GM21515 (cell line): ENCODE measurements around the gene TRIM29.

Experiments used
- ATAC-seq: cut with Tn5 transposase; IDR thresholded peaks from one replicate; pipeline ENCODE4 v1.9.1; 2021; ENCODE audit not compliant: unreplicated experiment

The TRIM29 gene

DNA sequence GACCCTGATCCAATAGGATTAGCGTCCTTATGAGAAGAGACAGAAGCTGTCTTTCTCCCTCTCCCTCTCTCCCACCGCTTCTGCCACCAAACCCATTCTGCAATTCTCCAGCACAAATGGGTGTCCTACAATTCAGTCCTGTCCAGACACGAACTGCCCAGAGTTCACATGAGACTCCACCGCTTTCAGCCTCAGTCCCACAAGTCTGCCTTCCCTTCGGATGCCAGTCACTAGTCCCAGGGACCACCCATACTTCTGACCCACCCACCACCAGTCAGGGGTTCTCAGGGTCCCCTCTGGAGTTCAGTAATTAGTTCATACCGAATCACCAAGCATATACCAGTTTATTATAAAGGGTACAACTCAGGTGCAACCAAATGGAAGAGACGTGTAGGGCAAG is 73.6 kb downstream of the TRIM29 start:
- no peak for ATAC-seq

DNA sequence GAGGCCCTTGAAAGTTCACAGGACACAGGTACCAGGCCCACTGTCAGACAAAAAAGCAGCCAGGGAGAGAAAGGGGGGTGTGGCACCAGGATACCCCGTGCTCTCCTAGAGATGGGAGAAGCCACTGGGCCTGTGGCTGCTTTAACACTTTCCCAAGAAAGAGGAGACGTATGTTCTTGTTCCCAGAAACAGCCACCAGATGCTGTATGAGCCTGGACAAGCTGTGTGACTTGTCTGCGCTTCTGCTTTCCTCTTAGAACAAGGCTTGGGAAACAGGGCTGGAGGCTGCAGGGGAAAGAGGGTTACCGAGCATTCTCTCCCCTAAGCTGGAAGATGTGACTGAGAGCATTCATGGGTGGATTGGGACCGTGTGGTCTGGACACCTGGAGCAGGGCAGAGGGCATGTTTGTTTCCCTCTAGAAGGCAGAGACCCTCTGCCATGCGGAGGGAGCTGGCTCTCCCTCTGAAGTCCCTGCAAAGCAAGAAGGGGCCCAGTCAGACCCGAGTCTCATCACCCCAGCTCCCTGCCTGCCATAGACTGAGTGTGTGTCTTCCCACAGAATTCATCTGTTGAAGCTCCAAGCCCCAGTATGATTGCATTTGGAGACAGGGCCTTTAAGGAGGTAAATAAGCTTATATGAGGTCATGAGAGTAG is 74.1 kb downstream of the TRIM29 start:
- no peak for ATAC-seq

DNA sequence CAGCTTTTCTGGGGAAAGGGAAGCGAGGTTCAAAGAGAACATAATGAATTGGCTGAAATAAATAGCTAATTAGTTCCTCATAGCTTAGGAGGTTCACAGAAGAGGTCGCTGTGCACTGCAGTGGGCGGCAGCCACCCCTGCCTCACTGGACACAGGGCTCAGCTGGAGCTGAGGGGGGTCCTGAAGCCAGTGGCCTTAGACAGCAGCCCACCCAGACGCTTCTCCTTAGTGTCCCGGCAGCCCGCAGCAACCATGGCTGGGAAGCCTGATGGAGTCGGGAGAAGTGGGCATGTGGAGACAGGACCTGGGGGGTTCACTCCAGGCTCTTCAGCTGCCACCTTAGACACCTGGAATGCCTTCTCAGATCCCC is 75.4 kb downstream of the TRIM29 start:
- ATAC-seq: no peak

DNA sequence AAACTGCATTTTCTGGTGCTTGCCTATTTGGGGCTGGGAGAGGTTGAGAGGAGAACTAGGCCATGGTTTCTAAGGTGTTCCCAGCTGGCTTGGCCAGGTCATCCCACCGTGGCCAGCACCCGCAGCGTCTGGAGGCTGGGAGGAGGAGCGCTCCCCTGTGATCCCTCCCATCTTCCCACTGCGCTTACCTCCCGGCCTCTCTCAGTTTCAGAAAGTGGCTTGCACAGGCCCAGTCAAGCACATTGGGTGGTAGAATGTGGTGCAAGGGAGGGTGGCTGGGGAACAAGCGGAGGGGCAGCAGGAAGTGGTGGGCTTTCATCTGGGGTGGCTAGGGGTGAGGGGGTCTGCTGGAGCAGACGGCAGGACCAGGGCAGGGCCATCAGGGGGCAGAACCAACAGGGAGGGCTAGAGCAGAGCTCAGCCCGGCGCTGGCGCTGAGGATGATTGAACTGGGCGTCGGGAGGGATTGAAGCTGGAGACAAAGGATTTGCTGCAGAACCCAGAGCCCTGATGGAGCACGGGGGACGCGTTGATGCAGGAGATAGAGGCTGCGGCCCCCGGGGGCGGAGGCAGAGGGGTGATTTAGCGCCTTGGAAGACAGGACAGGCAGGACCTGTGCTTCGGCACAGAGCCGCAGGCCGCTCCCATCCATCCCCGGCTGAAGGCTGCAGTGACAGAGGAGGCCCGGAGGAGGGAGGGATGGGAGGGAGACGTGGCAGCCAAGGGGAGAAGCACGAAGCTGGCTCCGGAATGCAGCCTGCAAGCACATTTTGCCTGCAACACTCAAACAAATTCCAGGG is 76.0 kb downstream of the TRIM29 start:
- ATAC-seq: no peak
